Measurements from ENCODE around the gene B3GALT6.
"Not testable (repeated sequence)": the region's sequence is repeated elsewhere in the genome, so short reads cannot be mapped to it uniquely, and the experiment has no call there.

The B3GALT6 gene

DNA sequence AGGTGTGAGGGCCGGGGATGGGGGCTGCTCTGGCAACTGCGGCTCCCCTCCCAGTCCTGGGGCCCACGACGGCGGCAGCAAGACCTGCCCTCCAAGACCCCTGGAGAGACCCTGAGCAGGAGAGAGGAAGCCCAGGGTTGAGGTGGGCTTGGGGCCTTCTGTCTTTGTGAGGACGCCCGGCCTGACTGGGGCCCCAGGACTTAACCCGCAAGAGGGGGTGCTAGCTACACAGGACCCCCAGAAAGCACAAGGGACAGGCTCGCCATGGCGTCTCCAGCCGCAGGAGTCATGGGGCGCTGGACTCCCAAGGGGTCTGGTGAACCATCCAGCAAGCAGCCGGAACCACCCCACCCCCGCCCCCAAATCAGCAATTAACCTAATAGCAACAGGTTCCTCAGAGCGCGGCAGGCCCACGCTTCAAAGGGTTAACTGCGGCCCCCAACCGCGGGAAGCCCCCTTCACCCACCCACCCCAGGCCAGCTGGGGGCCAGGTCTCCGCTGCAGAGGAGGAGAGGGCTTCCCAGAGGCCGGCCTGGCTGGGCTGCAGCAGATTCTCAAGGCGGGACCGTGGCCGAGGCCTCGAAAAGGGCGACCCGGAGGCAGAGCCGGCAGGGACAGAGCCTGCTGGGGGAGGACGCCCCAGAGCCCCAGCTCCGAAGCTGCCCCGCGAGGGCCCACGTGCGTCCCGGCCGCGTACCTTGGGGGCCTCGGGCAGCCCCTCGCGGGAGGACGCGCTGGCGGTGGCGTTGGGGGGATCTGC is 14.0 kb downstream of the B3GALT6 start:
- DNase-seq = no peak

- DNase-seq = no peak
Observed at GRCh38 chr1:1246577-1247340, 14.7 kb downstream of the B3GALT6 start, which contains the start of gene C1QTNF12. Gene C1QTNF12 (minus strand): TSS chr1:1246722. CDS start chr1:1246690, 32 bp downstream.

GRCh38 chr1:1247341-1247913 is 15.4 kb downstream of the B3GALT6 start:
- DNase-seq = no peak

- not testable (repeated sequence) for DNase-seq
Observed at GRCh38 chr1:1248009-1248913, 16.2 kb downstream of the B3GALT6 start.

DNA sequence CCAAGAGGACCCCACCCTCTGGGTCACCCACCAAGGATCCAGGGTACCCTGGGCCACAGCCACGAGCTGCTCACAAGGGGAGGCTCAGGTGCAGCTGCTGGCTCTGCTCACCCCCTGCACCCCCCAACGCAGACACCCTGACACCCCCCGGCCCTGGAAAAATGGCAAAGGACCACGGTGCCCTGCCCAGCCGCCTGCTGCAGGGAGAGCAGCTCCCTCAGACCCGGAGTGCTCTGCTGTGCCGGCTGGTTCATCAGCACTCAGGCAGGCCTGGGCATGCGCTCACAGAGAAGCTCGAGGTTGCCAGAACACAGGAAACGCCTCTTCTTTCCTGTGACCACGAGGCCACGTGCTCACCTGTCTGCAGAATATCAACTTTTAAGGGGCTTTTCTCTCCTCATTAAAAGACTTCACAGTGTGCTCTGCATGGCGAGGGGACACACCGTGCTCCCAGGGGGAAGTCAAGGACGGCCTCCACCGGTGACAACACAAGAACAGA is 18.8 kb downstream of the B3GALT6 start:
- peak; percentile 61 for DNase-seq

GRCh38 chr1:1253314-1253713 is 21.3 kb downstream of the B3GALT6 start:
- DNase-seq = no peak

GRCh38 chr1:1253972-1254666 is 22.1 kb downstream of the B3GALT6 start:
- DNase-seq = no peak

GRCh38 chr1:1254667-1254998 is 22.6 kb downstream of the B3GALT6 start:
- no peak for DNase-seq

DNA sequence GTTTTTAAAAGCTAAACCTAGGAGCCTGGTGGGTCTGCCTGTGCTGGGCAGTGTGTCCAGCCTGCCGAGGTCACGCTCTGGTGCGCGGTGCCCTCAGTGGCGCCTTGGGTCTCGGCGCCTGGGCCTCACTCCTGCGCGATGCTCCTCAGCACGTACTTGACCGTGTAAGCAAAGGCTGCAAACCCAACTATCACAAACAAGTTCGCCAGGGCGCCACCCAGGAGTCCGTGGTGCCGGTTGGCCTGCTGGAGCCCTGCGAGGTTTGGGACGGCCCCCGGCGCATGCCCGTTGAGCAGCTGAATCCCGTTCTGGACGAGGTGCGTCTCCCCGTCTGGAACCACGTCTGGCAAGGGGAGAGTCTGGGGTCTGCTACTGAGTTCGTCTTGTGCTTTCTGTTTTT is 23.0 kb downstream of the B3GALT6 start:
- DNase-seq = no peak

DNA sequence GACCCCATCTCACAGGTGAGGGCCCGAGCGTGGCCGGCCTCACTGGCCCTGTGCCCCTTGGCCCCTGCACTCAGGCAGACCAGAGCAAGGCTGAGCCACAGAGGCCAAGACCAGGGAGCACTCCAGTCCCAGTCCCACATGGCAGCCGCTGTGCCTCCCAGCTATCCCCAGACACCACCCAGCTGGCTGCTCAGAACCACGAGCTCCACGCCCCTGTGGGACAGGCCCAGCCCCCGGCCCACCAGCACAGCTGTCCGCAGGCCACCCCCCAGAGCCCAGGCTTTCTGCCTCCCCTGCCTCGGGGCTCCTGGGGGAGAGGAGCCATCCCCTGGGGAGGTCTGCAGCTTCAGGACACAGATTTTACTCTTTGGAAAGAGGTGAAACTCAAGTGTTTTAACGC is 23.6 kb downstream of the B3GALT6 start:
- no peak for DNase-seq

DNA sequence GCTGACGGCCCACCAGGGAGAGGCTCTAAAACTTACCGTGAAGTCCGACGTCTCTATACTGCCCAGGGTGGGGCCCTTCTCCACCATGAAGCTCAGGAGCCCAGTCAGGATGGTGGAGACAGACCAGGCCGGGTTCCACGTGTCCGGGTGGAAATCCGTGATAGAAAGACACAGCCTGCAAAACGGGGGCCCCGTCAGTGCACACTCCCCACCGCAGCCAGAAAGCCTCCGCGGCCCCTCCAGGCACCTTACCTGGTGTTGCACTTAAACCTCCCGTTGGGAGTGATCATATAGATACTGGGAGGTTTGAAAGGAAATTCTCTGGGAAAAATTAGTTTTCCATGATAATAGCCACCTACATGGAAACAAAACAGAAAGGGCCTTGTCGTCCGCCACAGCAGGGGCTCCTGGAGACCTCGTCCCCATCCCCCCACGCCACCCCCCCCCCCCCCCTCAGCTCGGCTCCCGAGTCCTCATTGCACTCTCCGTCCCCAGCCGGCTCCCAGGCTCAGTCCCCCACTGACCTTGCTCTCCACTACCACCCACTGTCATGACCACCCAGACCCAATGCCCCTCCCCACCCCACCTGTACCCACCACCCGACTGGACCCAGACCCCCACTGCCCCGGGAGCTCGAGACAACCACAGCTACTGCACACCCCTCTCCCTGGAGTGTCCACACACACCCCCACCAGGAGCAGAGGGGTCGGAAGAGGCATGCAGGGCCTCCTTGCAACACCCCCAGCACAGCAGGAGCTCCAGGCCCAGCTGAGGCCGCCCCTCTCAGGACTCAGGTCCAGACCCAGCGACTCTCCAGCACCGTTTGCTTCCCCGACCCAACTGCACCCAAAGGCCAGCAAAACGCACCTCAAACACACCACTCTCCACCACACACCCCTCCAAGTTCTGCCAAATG is 25.2 kb downstream of the B3GALT6 start:
- DNase-seq = no peak

GRCh38 chr1:1259119-1259488 is 27.1 kb downstream of the B3GALT6 start:
- no peak for DNase-seq

- DNase-seq = no peak
Observed at GRCh38 chr1:1259540-1259939, 27.5 kb downstream of the B3GALT6 start.

GRCh38 chr1:1259951-1260600 is 28.0 kb downstream of the B3GALT6 start:
- DNase-seq = no peak

DNA sequence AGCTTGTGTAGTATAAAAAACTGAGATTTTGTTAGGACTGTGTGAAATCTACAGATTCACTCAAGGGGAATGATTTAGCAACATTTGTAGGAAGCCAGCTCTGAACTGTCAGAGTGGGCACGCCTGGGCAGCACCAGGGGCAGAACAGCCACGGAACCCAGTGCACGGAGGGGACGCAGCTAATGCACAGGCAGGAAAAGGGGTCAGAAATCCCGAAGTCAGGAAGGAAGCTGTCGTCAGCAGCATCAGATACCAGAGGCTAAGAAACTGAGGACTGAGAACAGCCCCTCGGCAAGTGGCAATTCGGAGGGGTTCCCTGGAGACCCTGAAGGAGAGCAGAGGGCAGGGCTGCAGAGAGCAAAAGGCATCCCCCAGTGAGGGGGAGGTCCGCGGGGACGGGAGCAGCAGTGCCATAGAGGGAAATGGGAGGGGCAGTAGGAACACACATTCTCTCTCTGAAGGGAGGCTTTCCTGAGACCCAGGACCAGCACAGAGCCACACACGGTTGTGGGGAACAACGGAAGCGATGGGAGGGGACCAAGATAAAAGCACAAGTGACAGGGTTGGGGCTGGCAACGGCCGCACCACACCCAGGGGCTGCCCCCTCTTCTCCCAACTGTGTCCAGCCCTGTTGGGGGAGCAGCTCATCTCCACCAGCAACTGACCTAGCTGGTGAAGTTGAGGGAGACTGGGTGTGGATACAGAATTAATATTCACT is 29.0 kb downstream of the B3GALT6 start:
- DNase-seq = no peak

- DNase-seq = no peak
Observed at GRCh38 chr1:1262071-1262470, 30.0 kb downstream of the B3GALT6 start.

- DNase-seq = no peak
Observed at GRCh38 chr1:1262758-1263157, 30.7 kb downstream of the B3GALT6 start.

GRCh38 chr1:1264026-1264425 is 32.0 kb downstream of the B3GALT6 start:
- DNase-seq = no peak

DNA sequence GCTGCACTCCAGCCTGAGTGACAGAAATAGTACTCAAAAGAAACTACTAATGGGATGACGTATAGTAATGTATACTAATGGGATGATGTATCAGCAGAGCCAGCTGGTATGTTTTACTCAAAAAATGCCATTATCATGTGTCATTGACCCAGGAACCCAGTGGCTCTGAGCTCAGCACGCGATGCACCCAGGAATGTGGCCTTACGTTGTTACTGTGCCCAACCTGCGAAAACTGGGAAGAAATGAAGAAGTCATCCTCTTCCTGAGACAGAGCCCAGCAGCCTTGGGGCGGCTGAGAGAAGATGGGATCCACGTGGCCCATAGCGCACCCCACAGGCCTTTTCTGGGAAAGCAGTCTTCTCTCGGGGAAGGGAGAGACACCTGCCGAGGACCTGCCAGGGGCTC is 32.8 kb downstream of the B3GALT6 start:
- no peak for DNase-seq

All from CD4-positive, alpha-beta T cell treated with Interleukin-4 for 4 hours (primary cell).